Vagina (tissue), 2 donors: ENCODE results near the gene CRYBB3. TPM values are rescaled to one million over a fixed set of nuclear protein-coding genes. Genes with fewer than 3 reads are reported as not detected.
A peak's percentile ranks its signal among the peaks of the same experiment; 100 is the strongest.
"Not testable (repeated sequence)": the region's sequence is repeated elsewhere in the genome, so short reads cannot be mapped to it uniquely, and the experiment has no call there.

Experiments
- DNase-seq, 2 donors: peaks; one replicate each; pipeline ENCODE4 v3.0.0-alpha.2; 2017; ENCODE audit errors: extremely low spot score in 2 of 2
- H3K27ac ChIP-seq: fragments of 200-600 bp; sonication (generic); one replicate; pipeline ENCODE4 v1.5.1; 2019
- H3K27me3 ChIP-seq: fragments of 200-600 bp; sonication (generic); one replicate; pipeline ENCODE4 v1.5.1; 2019
- H3K36me3 ChIP-seq, 2 donors: fragments of 200-600 bp; sonication (generic); one replicate each; pipeline ENCODE4 v1.5.1; 2017 to 2019
- H3K4me1 ChIP-seq: fragments of 200-600 bp; sonication (generic); one replicate; pipeline ENCODE4 v1.5.1; 2019
- H3K4me3 ChIP-seq, 2 donors: fragments of 200-600 bp; sonication (generic); 1 replicate in 1 of 2; 2 replicates in 1 of 2; pipeline ENCODE4 v1.5.1; 2016 to 2019
- H3K9me3 ChIP-seq: fragments of 200-600 bp; sonication (generic); one replicate; pipeline ENCODE4 v1.5.1; 2019
- POLR2A ChIP-seq, 2 donors: fragments of 450-650 bp; IDR thresholded peaks; one replicate each; pipeline ENCODE4 v1.6.1; 2017; ENCODE audit warnings: antibody characterized with exemption in 2 of 2, mild to moderate bottlenecking in 2 of 2, moderate library complexity in 2 of 2
- POLR2AphosphoS5 ChIP-seq, 2 donors: sonication (generic); formaldehyde crosslinking; IDR thresholded peaks; one replicate each; pipeline ENCODE4 v1.9.0; 2017; ENCODE audit warnings: antibody characterized with exemption in 2 of 2, mild to moderate bottlenecking in 2 of 2, low read depth in 1 of 2; ENCODE audit not compliant: insufficient read depth in 1 of 2
- intact Hi-C: fragments of 100-400 bp; cut with DNase I; formaldehyde crosslinking; loops from one replicate; pipeline ENCODE4 v1.15.1; 2023
- total RNA-seq: library from RNA; depleted of rRNA; stranded (reverse); fragments of >200 nt; gene quantifications from one replicate; pipeline ENCODE4 v1.2.3, GENCODE V29; 2016
- TF ChIP-seq, protein P1 (sequence below), 3 experiments: fragments of 450-650 bp in 2 of 3; fragments of 200-600 bp in 1 of 3; sonication (generic) in 1 of 3; IDR thresholded peaks; one replicate each; pipeline ENCODE4 v1.5.1; 2017 to 2019; ENCODE audit warnings: antibody characterized with exemption in 3 of 3, mild to moderate bottlenecking in 2 of 3, moderate library complexity in 2 of 3

The CRYBB3 gene
- total RNA-seq, 1 donor from 2014 or later, result not detected

DNA sequence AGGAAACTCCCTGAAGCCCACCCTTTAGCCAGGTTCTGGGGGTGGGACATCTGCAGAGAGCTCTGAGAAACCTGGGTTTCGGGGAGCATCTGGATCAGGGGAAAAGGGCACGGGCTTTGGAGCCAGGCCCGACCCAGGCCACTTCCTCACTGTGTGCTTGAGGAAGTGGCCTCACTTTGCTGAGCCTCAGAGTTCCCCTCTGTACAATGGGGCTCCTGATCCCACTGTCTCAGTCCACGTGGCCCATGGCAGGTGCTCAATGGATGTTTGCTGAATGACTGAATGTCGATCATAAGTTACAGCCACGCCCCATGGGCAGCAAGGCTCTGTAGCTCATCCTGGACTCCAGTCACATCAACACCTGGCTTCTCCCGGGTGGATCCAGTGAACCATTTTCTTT lies 1.3 kb downstream of the CRYBB3 start:
- H3K9me3 ChIP-seq, result no peaks in the 10 kb centered on the region
- intact Hi-C loops, result no loop called here
- DNase-seq, result no peak
- TF ChIP-seq POLR2AphosphoS5 (IDR thresholded peaks at IDR 0.05; ENCODE audit: insufficient read depth in 1 of 2, low read depth in 1 of 2) (no peak), POLR2A (IDR thresholded peaks at IDR 0.05) (no peak)
- TF ChIP-seq, protein P1, sequence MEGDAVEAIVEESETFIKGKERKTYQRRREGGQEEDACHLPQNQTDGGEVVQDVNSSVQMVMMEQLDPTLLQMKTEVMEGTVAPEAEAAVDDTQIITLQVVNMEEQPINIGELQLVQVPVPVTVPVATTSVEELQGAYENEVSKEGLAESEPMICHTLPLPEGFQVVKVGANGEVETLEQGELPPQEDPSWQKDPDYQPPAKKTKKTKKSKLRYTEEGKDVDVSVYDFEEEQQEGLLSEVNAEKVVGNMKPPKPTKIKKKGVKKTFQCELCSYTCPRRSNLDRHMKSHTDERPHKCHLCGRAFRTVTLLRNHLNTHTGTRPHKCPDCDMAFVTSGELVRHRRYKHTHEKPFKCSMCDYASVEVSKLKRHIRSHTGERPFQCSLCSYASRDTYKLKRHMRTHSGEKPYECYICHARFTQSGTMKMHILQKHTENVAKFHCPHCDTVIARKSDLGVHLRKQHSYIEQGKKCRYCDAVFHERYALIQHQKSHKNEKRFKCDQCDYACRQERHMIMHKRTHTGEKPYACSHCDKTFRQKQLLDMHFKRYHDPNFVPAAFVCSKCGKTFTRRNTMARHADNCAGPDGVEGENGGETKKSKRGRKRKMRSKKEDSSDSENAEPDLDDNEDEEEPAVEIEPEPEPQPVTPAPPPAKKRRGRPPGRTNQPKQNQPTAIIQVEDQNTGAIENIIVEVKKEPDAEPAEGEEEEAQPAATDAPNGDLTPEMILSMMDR (IDR thresholded peaks at IDR 0.05), result no peak
- H3K4me1 ChIP-seq, result no peaks in the 10 kb centered on the region
- no peak overlapping the region for H3K27ac ChIP-seq
- no peak overlapping the region for H3K4me3 ChIP-seq
- H3K36me3 ChIP-seq, result no peaks in the 10 kb centered on the region
- no peaks in the 10 kb centered on the region for H3K27me3 ChIP-seq

DNA sequence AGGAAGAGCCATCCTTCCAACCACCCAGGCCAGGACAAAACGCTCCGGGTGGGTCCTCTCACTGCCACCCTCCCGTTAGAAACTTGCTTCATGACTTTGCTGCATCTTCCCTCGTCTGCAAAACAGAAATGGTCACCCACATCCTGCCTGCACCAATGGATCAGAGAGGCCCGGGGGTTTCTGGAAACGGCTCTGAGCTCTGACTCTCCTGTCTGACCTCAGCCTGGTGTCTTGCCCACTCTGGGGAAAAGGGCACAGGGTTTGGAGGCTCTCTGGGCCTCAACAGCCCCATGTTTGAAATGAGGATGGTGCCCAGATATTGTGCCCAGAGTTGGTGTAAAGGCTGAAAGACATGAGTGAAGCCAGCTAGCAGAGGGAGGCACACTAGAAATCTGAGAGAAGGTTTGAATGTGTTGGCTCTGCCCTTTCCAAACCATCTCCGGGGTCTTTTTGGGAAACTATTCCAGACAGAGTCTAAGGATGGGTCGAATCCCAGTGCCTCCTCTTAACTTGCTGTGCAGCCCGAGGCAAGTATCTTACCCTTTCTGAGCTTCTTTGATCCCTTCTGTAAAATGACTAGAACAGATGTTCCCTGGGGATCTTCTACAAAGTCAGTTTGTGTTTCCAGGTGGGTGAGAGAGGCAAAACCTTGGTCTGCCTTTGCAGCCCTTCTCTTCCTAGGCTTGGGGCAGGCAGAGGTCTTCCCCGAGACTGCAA lies 2.1 kb downstream of the CRYBB3 start:
- intact Hi-C loops, result no loop called here
- Histone ChIP-seq H3K36me3 (no peaks in the 10 kb centered on the region), H3K9me3 (no peaks in the 10 kb centered on the region), H3K27me3 (no peaks in the 10 kb centered on the region), H3K4me1 (no peaks in the 10 kb centered on the region), H3K27ac (no peak overlapping the region), H3K4me3 (no peak overlapping the region)
- DNase-seq, result no peak
- no peak for TF ChIP-seq POLR2A (IDR thresholded peaks at IDR 0.05)
- TF ChIP-seq POLR2AphosphoS5 (IDR thresholded peaks at IDR 0.05; ENCODE audit: insufficient read depth in 1 of 2, low read depth in 1 of 2), result no peak
- TF ChIP-seq, protein P1 (IDR thresholded peaks at IDR 0.05), result no peak

DNA sequence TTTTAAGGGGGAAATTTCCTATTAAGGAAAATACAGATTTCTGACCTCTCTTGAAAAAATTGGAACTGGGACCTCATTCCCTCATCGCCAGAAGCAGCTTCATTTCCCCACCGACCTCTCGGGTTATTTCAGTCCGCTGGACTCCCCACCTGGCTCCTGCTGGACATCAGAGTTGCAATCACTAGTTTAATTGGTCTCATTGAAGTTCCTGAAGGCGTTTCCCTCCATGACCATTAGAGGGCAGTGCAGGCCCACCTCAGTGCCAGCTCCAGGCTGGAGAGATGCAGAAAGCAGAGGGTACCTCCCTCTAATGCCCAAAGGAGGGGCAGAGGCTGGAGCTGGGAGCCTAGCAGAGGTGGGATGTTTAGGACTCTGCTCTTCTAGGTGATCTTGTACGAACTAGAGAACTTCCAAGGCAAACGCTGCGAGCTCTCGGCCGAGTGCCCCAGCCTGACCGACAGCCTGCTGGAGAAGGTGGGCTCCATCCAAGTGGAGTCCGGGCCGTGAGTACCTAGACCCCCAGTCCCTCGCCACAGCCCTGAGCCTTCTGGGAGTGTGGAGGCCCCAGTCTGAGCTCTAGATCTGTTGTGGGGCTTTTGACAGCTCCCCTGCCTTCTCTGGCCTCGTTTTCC lies 2.7 kb downstream of the CRYBB3 start:
- no peak for DNase-seq
- TF ChIP-seq POLR2AphosphoS5 (IDR thresholded peaks at IDR 0.05; ENCODE audit: insufficient read depth in 1 of 2, low read depth in 1 of 2), result no peak
- TF ChIP-seq, protein P1 (IDR thresholded peaks at IDR 0.05), result peak; percentile 8 to 59 (median 53)
- Histone ChIP-seq H3K27ac (no peak overlapping the region), H3K4me3 (no peak overlapping the region), H3K36me3 (no peaks in the 10 kb centered on the region), H3K4me1 (no peaks in the 10 kb centered on the region), H3K9me3 (no peaks in the 10 kb centered on the region), H3K27me3 (no peaks in the 10 kb centered on the region)
- intact Hi-C loops, result no loop called here

DNA sequence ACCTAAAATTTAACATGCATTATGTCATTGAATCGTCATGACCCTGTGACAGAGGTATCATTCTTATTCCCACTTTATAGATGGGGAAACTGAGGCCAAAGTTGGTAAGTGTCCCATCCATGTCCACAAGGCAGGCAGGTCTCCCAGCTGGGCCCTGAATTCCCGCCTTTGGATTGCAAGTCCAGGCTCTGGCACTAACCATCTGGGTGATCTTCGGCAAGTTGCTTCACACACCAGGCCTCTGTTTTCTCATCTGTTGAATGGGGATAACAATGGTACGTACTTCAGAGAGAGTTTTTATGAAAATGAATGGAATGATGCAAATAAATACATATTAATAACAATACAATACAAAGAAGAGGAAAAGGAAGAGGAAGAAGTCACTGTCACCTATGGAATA lies 3.4 kb downstream of the CRYBB3 start:
- Histone ChIP-seq H3K27ac (no peak overlapping the region), H3K36me3 (no peaks in the 10 kb centered on the region), H3K4me1 (no peaks in the 10 kb centered on the region), H3K4me3 (no peak overlapping the region), H3K27me3 (no peaks in the 10 kb centered on the region), H3K9me3 (no peaks in the 10 kb centered on the region)
- no peak for DNase-seq
- TF ChIP-seq POLR2A (IDR thresholded peaks at IDR 0.05) (no peak), POLR2AphosphoS5 (IDR thresholded peaks at IDR 0.05; ENCODE audit: insufficient read depth in 1 of 2, low read depth in 1 of 2) (no peak)
- TF ChIP-seq, protein P1 (IDR thresholded peaks at IDR 0.05), result no peak
- intact Hi-C loops, result no loop called here

DNA sequence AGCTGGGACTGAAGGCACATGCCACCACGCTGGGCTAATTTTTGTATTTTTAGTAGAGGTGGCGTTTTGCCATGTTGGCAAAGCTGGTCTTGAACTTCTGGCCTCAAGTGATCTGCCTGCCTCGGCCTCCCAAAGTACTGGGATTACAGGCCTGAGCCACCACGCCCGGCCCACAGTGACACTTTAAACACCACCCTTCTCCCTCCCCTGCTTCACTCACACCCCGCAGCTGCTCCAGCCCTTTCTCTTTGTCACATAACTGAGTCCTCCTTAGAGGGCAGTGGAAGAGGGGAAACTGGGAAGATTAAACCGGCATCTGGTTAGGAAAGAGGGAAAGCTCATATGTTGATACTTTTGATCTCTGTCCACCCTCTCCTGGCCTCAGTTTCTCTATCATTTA lies 4.9 kb downstream of the CRYBB3 start:
- intact Hi-C loops, DNase-seq: not testable (repeated sequence)

More for the DNA sequence above, 4.9 kb downstream of the CRYBB3 start:
- not testable (repeated sequence) for H3K9me3 ChIP-seq, H3K4me1 ChIP-seq, H3K27ac ChIP-seq, H3K4me3 ChIP-seq, H3K27me3 ChIP-seq, H3K36me3 ChIP-seq
